HepG2 (cell line): ENCODE measurements around the gene CTNNA2.

ENCODE experiments used
- CBX1 ChIP-seq: IDR thresholded peaks from one replicate; pipeline ENCODE4 v1.6.1; 2016; ENCODE audit warnings: antibody characterized with exemption, low read depth
- CTCF ChIP-seq: sonication (generic); formaldehyde crosslinking; IDR thresholded peaks from 2 replicates; pipeline ENCODE4 v1.5.0; 2020; ENCODE audit warnings: mild to moderate bottlenecking, missing genetic modification reagents, moderate library complexity
- EZH2 ChIP-seq: conservative IDR thresholded peaks from 2 replicates; pipeline ENCODE4 v1.6.1; 2012; ENCODE audit warnings: mild to moderate bottlenecking, low read depth, low read length, moderate library complexity
- IRF2 ChIP-seq: IDR thresholded peaks from 2 replicates; pipeline ENCODE4 v1.6.1; 2018; ENCODE audit warnings: missing genetic modification reagents, missing compliant biosample characterization
- TAF1 ChIP-seq: sonication (generic); formaldehyde crosslinking; IDR thresholded peaks from 2 replicates; pipeline ENCODE4 v1.4.0; 2020; ENCODE audit warnings: missing genetic modification reagents
- ZNF317 ChIP-seq: sonication (generic); formaldehyde crosslinking; IDR thresholded peaks from 2 replicates; pipeline ENCODE4 v1.5.0; 2020; ENCODE audit warnings: mild to moderate bottlenecking, missing genetic modification reagents

- TF ChIP-seq CBX1 (no peak), IRF2 (CRISPR knock-in tag) (no peak), ZNF317 (CRISPR knock-in tag) (no peak), CTCF (CRISPR knock-in tag) (no peak), EZH2 (no peak), TAF1 (CRISPR knock-in tag) (no peak)
Measured at GRCh38 chr2:79729532-79729931, 216.7 kb downstream of the CTNNA2 start.
